Prostate gland (tissue), 1 donor: ENCODE data around the gene DPY30.

Experiments used
- POLR2A ChIP-seq: fragments of 450-650 bp; IDR thresholded peaks from one replicate; pipeline ENCODE4 v1.6.1; 2016; ENCODE audit warnings: antibody characterized with exemption, mild to moderate bottlenecking
- POLR2AphosphoS5 ChIP-seq: sonication (generic); formaldehyde crosslinking; IDR thresholded peaks from one replicate; pipeline ENCODE4 v1.6.1; 2017; ENCODE audit warnings: antibody characterized with exemption

- TF ChIP-seq POLR2AphosphoS5 (no peak), POLR2A (no peak)
Measured at GRCh38 chr2:31997653-31998052, 42.0 kb downstream of the DPY30 start.
